Measurements from ENCODE around the gene PARD3.

PARD3 gene

GRCh38 chr10:34736976-34737771 is 77.9 kb downstream of the PARD3 start:
- DNase-seq, result no peak

GRCh38 chr10:34734918-34735317 is 80.2 kb downstream of the PARD3 start:
- no peak for DNase-seq

- no peak for DNase-seq
These were observed 82.2 kb downstream of the PARD3 start for GRCh38 chr10:34732926-34733325.

- no peak for DNase-seq
These were observed 83.0 kb downstream of the PARD3 start for GRCh38 chr10:34731885-34732701.

- no peak for DNase-seq
These were observed 83.9 kb downstream of the PARD3 start for GRCh38 chr10:34731213-34731612.

- DNase-seq, result no peak
These were observed 84.4 kb downstream of the PARD3 start for GRCh38 chr10:34730726-34731125.

- no peak for DNase-seq
These were observed 85.5 kb downstream of the PARD3 start for GRCh38 chr10:34729619-34730018.

- no peak for DNase-seq
These were observed 86.7 kb downstream of the PARD3 start for GRCh38 chr10:34728361-34728760.

GRCh38 chr10:34727595-34728033 is 87.5 kb downstream of the PARD3 start:
- no peak for DNase-seq

- no peak for DNase-seq
These were observed 88.2 kb downstream of the PARD3 start for GRCh38 chr10:34726862-34727261.

GRCh38 chr10:34723750-34724149 is 91.3 kb downstream of the PARD3 start:
- DNase-seq, result no peak

GRCh38 chr10:34722404-34722803 is 92.7 kb downstream of the PARD3 start:
- no peak for DNase-seq

GRCh38 chr10:34721208-34721840 is 93.8 kb downstream of the PARD3 start:
- DNase-seq, result no peak

- no peak for DNase-seq
These were observed 95.3 kb downstream of the PARD3 start for GRCh38 chr10:34719746-34720145.

- no peak for DNase-seq
These were observed 95.8 kb downstream of the PARD3 start for GRCh38 chr10:34719328-34719727.

GRCh38 chr10:34717429-34717828 is 97.7 kb downstream of the PARD3 start:
- no peak for DNase-seq

GRCh38 chr10:34716958-34717357 is 98.1 kb downstream of the PARD3 start:
- no peak for DNase-seq

- no peak for DNase-seq
These were observed 98.9 kb downstream of the PARD3 start for GRCh38 chr10:34716234-34716633.

GRCh38 chr10:34715511-34716187 is 99.4 kb downstream of the PARD3 start:
- DNase-seq, result no peak

- no peak for DNase-seq
These were observed 101.2 kb downstream of the PARD3 start for GRCh38 chr10:34713875-34714274.

GRCh38 chr10:34711500-34711899 is 103.6 kb downstream of the PARD3 start:
- no peak for DNase-seq

GRCh38 chr10:34710391-34710751 is 104.7 kb downstream of the PARD3 start:
- DNase-seq, result no peak
